ENCODE measurements around the gene APOA5.

APOA5 gene, protein sequence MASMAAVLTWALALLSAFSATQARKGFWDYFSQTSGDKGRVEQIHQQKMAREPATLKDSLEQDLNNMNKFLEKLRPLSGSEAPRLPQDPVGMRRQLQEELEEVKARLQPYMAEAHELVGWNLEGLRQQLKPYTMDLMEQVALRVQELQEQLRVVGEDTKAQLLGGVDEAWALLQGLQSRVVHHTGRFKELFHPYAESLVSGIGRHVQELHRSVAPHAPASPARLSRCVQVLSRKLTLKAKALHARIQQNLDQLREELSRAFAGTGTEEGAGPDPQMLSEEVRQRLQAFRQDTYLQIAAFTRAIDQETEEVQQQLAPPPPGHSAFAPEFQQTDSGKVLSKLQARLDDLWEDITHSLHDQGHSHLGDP

DNA sequence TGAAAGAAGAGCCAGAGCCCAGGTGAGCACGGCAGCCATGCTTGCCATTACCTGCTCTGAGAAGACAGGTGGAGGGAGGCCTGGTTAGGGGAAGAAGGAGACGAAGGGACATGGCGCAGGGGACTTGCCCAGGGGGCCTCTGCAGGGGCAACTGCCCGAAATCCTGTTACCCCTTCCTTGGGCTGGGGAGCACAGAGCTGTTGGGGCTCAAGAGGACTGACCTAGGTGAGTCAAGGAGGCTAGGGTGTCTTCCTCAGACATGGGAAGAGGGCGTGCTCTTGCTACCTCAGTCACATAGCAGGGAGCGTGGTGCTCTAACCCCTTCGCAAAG lies at the start of gene APOA5:
TSS of gene APOA5 (minus strand) at position 67 of the 331 bp plus-strand sequence. CDS start at position 48, 19 bp downstream.
- TF ChIP-seq, protein P1, sequence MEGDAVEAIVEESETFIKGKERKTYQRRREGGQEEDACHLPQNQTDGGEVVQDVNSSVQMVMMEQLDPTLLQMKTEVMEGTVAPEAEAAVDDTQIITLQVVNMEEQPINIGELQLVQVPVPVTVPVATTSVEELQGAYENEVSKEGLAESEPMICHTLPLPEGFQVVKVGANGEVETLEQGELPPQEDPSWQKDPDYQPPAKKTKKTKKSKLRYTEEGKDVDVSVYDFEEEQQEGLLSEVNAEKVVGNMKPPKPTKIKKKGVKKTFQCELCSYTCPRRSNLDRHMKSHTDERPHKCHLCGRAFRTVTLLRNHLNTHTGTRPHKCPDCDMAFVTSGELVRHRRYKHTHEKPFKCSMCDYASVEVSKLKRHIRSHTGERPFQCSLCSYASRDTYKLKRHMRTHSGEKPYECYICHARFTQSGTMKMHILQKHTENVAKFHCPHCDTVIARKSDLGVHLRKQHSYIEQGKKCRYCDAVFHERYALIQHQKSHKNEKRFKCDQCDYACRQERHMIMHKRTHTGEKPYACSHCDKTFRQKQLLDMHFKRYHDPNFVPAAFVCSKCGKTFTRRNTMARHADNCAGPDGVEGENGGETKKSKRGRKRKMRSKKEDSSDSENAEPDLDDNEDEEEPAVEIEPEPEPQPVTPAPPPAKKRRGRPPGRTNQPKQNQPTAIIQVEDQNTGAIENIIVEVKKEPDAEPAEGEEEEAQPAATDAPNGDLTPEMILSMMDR (IDR thresholded peaks at IDR 0.05; ENCODE audit: low read depth, low read length) = no peak
- H3K4me3 ChIP-seq (replicated peaks in 1 of 2; ENCODE audit: low read depth in 2 of 2, low read length in 2 of 2) = no peak within 1 kb of the TSS
- DNase-seq (ENCODE audit: low read depth in 2 of 2) = no peak

DNA sequence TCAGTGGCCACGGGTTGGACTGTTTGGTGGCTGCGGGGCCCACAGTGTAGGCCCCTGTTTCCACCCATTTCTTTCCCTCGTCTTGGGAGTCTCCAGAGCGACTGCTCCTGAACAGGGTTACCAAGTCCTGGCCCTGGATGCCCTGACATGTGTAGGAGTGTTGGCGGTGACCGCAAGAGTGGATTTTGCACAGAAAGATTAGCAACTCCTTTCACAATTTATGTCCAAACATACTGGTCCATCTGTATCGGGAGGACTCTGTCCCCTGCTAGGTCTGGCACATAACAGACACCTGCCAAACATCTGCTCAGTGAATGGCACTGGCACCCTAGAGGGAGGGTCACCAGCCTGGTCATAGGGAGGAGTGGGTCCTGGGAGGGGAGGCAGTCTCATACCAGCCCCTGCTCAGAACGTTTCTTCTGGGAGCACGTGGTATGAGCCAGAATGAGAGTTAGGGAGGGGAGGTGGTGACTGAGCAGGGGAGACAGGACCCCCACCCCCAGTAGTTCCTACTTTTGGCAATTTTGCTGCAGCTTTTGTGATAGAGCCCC lies 49.1 kb upstream of the APOA5 start:
- DNase-seq (ENCODE audit: low read depth in 2 of 2) = no peak
- TF ChIP-seq, protein P1 (IDR thresholded peaks at IDR 0.05; ENCODE audit: low read depth, low read length) = no peak
- H3K4me3 ChIP-seq (replicated peaks in 1 of 2; ENCODE audit: low read depth in 2 of 2, low read length in 2 of 2) = no peak overlapping the region

DNA sequence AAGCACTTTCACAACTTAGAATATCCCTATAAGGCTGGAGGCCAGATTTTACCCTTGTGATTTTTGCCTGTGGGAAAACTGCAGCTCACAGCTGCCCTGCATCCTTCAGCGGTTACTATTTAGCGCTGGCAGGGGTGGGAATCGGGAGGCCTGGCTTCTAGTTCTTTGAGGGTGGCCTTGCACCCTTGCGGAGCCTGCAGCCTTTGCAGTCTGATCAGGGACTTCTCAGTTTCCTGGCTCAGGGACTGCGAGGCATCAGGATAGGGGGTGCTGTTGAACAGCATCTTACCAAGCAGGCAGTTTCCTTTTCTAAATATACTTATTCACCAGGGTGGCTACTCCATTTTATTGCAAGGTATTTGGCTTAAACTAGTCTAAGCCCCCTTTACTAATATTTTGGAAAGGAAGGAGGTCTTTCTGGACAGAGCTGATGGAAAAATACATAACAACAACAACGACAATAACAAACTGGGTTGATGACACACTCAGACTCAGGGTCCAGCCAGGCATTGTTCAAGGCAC lies 48.6 kb upstream of the APOA5 start:
- TF ChIP-seq, protein P1 (IDR thresholded peaks at IDR 0.05; ENCODE audit: low read depth, low read length) = peak; percentile 39
- DNase-seq (ENCODE audit: low read depth in 2 of 2) = peak; percentile 39 to 58
- no peak overlapping the region for H3K4me3 ChIP-seq (replicated peaks in 1 of 2; ENCODE audit: low read depth in 2 of 2, low read length in 2 of 2)

DNA sequence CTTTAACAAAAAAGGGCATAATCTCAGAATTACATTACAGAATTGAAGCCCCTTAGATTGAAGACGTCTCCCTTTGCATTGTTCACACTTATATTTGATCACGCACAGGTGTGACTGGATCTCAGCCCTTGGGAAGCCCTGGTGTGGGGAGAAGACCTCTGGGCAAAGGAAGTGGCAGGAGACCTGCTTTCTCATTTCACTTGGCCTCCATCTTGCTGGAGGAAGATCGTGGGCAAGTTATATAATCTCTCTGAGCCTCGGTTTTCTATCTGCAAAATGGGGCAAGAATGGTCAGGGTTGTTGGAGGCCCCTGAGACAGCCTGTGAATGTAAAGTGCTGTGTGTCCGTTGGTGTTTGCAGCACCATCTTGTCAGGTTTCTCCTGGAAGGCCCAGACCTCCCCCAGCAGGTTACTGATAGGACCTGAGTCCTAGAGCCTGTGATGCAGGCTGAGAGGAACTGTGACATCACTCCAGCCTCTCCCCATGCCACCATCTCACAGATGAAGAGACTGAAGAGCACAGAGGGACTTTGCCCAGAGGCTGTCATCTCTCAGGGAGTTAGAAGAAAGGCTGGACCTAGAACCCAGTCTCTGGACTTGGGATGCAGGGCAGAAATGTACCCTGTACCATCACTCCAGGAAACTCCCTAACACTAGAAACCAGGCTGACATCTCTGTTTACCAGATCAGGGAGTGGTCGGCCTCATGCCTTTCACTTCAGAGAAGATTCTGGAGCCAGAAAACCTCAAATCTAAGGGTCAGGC lies 46.8 kb upstream of the APOA5 start:
- TF ChIP-seq, protein P1 (IDR thresholded peaks at IDR 0.05; ENCODE audit: low read depth, low read length) = no peak
- H3K4me3 ChIP-seq (replicated peaks in 1 of 2; ENCODE audit: low read depth in 2 of 2, low read length in 2 of 2) = no peak overlapping the region
- no peak for DNase-seq (ENCODE audit: low read depth in 2 of 2)

DNA sequence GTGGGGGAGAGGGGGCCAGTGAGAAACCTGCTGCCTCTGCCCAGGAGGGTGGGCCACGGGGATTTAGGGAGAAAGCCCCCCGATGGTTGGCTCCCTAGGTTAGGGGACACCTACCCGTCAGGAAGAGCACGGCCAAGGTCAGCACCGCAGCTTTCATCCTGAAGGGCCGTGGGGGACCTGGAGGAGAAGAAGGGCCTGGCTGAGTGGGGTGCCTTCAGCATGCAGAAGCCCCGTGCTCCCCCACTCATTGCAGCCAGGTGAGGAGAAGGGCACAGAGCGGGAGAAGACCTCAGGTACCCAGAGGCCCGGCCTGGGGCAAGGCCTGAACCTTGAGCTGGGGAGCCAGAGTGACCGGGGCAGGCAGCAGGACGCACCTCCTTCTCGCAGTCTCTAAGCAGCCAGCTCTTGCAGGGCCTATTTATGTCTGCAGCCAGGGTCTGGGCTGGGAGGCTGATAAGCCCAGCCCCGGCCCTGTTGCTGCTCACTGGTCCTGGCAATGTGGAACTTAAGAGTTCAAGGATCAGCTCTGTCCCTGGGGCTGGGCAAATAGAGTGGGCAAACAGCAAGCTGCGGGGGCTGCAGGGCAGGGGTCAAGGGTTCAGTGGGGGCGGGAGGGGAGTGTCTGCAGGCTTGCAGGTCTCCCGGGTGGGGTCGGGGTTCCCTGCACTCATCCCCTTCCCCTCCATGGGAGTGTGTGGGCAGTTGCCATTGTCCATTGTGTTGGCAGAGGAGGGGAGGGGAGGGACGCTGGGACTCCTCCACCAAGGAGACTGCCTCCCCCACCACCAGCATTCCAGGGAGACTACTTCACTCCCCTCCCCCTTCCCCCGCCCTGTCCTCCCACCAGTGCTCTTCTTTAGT lies 45.8 kb upstream of the APOA5 start, which contains the start of gene APOA1:
TSS of gene APOA1 (minus strand) at position 392 of the 861 bp plus-strand sequence. CDS start at position 157, 235 bp downstream.
- TF ChIP-seq, protein P1 (IDR thresholded peaks at IDR 0.05; ENCODE audit: low read depth, low read length) = no peak
- H3K4me3 ChIP-seq (replicated peaks in 1 of 2; ENCODE audit: low read depth in 2 of 2, low read length in 2 of 2) = no peak within 1 kb of the TSS
- DNase-seq (ENCODE audit: low read depth in 2 of 2) = no peak

DNA sequence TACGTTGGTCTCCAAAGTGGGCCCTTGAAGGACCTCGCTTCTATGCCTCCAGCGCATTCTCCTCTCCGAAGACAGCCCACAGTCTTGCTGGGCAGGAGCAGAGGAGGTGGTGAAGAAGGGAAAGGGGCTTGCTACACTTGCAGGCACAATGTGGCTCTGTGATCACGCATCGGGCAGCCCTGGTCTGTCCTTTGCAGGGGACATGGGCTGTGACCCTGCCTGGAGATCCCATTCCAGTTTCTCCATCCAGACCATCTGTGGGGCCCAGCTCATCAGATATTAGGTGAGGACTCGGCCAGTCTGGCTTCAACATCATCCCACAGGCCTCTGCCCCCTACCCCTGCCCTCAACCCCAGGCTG lies 44.9 kb upstream of the APOA5 start:
- H3K4me3 ChIP-seq (replicated peaks in 1 of 2; ENCODE audit: low read depth in 2 of 2, low read length in 2 of 2) = no peak overlapping the region
- TF ChIP-seq, protein P1 (IDR thresholded peaks at IDR 0.05; ENCODE audit: low read depth, low read length) = no peak
- DNase-seq (ENCODE audit: low read depth in 2 of 2) = no peak
